HG03354 (cell line): ENCODE measurements around the gene PRKCA.
A peak's percentile ranks its signal among the peaks of the same experiment; 100 is the strongest.

Source experiments
- ATAC-seq: cut with Tn5 transposase; IDR thresholded peaks from one replicate; pipeline ENCODE4 v1.9.1; 2021; ENCODE audit warnings: mild to moderate bottlenecking; ENCODE audit not compliant: unreplicated experiment, poor library complexity, severe bottlenecking

PRKCA gene

GRCh38 chr17:66727634-66728570 lies 425.5 kb downstream of the PRKCA start:
- peak; percentile 63 for ATAC-seq

- ATAC-seq = no peak
Observed at GRCh38 chr17:66730461-66730923, 428.1 kb downstream of the PRKCA start.

GRCh38 chr17:66733759-66734158 lies 431.3 kb downstream of the PRKCA start:
- no peak for ATAC-seq

GRCh38 chr17:66734186-66734943 lies 432.0 kb downstream of the PRKCA start:
- no peak for ATAC-seq

GRCh38 chr17:66737524-66737923 lies 435.1 kb downstream of the PRKCA start:
- no peak for ATAC-seq

- ATAC-seq = no peak
Observed at GRCh38 chr17:66738301-66738700, 435.9 kb downstream of the PRKCA start.

- no peak for ATAC-seq
Observed at GRCh38 chr17:66739553-66739952, 437.1 kb downstream of the PRKCA start.

GRCh38 chr17:66740226-66740625 lies 437.8 kb downstream of the PRKCA start:
- ATAC-seq = no peak

- ATAC-seq = no peak
Observed at GRCh38 chr17:66743511-66743910, 441.1 kb downstream of the PRKCA start.

- no peak for ATAC-seq
Observed at GRCh38 chr17:66746736-66747135, 444.3 kb downstream of the PRKCA start.

- no peak for ATAC-seq
Observed at GRCh38 chr17:66747578-66748275, 445.3 kb downstream of the PRKCA start.

GRCh38 chr17:66748578-66748977 lies 446.2 kb downstream of the PRKCA start:
- ATAC-seq = no peak

GRCh38 chr17:66749217-66749832 lies 446.9 kb downstream of the PRKCA start:
- no peak for ATAC-seq

- no peak for ATAC-seq
Observed at GRCh38 chr17:66750116-66750515, 447.7 kb downstream of the PRKCA start.

GRCh38 chr17:66750781-66751543 lies 448.5 kb downstream of the PRKCA start:
- no peak for ATAC-seq

- ATAC-seq = no peak
Observed at GRCh38 chr17:66751771-66752170, 449.4 kb downstream of the PRKCA start.

- ATAC-seq = no peak
Observed at GRCh38 chr17:66752411-66752810, 450.0 kb downstream of the PRKCA start.

GRCh38 chr17:66753126-66753920 lies 450.9 kb downstream of the PRKCA start:
- ATAC-seq = no peak
